Gastrocnemius medialis (tissue), 4 donors: ENCODE results near the gene ZNF672. TPM values are rescaled to one million over a fixed set of nuclear protein-coding genes. Genes with fewer than 3 reads are reported as not detected.
"Not testable (repeated sequence)": the region's sequence is repeated elsewhere in the genome, so short reads cannot be mapped to it uniquely, and the experiment has no call there.

Experiments used
- ATAC-seq, 2 donors: fragments of 150-250 bp; one replicate each; pipeline ENCODE4 v1.9.1; 2016
- DNase-seq, 2 donors: peaks; one replicate each; pipeline ENCODE4 v3.0.0-alpha.2; 2019
- H3K27ac ChIP-seq, 4 donors: fragments of 200-600 bp; sonication (generic); 1 replicate in 1 of 4; 2 replicates in 3 of 4; pipeline ENCODE4 v1.5.1; 2016 to 2018; ENCODE audit warnings: mild to moderate bottlenecking in 2 of 4, moderate library complexity in 1 of 4
- H3K27me3 ChIP-seq, 3 donors: fragments of 200-600 bp; sonication (generic) in 2 of 3; 1 replicate in 1 of 3; 2 replicates in 2 of 3; pipeline versions ENCODE4 v1.5.1 to v1.6.0; 2016 to 2019; ENCODE audit warnings: mild to moderate bottlenecking in 1 of 3, moderate library complexity in 1 of 3
- H3K36me3 ChIP-seq, 2 donors: fragments of 200-600 bp; sonication (generic) in 1 of 2; one replicate each; pipeline ENCODE4 v1.5.1; 2017 to 2018
- H3K4me1 ChIP-seq, 2 donors: fragments of 200-600 bp; sonication (generic) in 1 of 2; one replicate each; pipeline ENCODE4 v1.5.1; 2016 to 2017; ENCODE audit warnings: mild to moderate bottlenecking in 2 of 2
- H3K4me3 ChIP-seq, 4 donors: fragments of 200-600 bp; sonication (generic) in 3 of 4; 1 replicate in 1 of 4; 2 replicates in 3 of 4; pipeline ENCODE4 v1.5.1; 2016 to 2019; ENCODE audit warnings: mild to moderate bottlenecking in 2 of 4
- H3K9me3 ChIP-seq, 3 donors: fragments of 200-600 bp; sonication (generic) in 2 of 3; 1 replicate in 1 of 3; 2 replicates in 2 of 3; pipeline ENCODE4 v1.5.1; 2016 to 2019
- POLR2A ChIP-seq, 2 donors: fragments of 450-650 bp; IDR thresholded peaks; one replicate each; pipeline ENCODE4 v1.6.1; 2017; ENCODE audit warnings: antibody characterized with exemption in 2 of 2, mild to moderate bottlenecking in 2 of 2, moderate library complexity in 2 of 2
- in situ Hi-C, 4 donors: fragments of 200-750 bp; cut with MboI; loops; one replicate each; pipeline versions ENCODE4 v1.15.0 to v1.8.0; 2017; ENCODE audit warnings: low sequenced_read_pairs in 4 of 4
- intact Hi-C: fragments of 100-400 bp; cut with DNase I; formaldehyde crosslinking; loops from one replicate; pipeline ENCODE4 v1.15.1; 2023; ENCODE audit warnings: low total_unique reads
- total RNA-seq, 4 donors: library from RNA; depleted of rRNA; stranded (reverse); fragments of >200 nt; gene quantifications; one replicate each; pipeline versions ENCODE4 v1.1.0 to v1.2.3, GENCODE V29; 2016
- TF ChIP-seq, protein P1 (sequence below), 5 experiments: fragments of 450-650 bp in 3 of 5; fragments of 200-600 bp in 2 of 5; sonication (generic) in 2 of 5; IDR thresholded peaks in 4 of 5; conservative IDR thresholded peaks in 1 of 5; 1 replicate in 4 of 5; 2 replicates in 1 of 5; pipeline ENCODE4 v1.5.1; 2016 to 2019; ENCODE audit warnings: antibody characterized with exemption in 5 of 5, mild to moderate bottlenecking in 3 of 5, moderate library complexity in 3 of 5

The ZNF672 gene
- total RNA-seq, 4 donors from 2014 or later = 41.9 to 81.0 (median 59.0) TPM

DNA sequence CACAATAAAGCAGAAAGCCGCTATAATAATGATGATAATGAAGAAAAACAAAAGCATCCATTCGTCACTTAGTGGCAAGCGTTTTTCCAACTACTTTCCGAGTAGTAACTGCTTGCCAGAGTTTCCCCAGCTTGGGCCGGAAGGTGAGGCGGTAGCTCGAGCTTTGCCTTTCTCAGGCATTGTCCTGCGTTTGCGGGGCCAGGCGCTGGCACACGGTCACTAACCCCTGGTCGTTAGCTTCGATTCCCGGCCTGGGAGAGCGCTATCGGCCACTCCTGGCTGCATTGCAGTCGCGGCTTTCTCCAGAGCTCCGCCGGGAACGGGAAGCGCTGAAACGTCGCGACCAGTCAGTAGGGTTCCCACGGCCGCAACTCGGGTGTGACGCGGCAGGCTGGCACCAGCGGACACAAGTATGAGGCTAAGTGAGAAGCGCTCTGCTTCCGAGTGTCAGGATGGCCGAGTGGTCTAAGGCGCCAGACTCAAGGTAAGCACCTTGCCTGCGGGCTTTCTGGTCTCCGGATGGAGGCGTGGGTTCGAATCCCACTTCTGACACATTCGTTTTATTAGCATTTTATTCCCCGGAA is 35.5 kb downstream of the ZNF672 start:
- Histone ChIP-seq H3K9me3 (no peaks in the 10 kb centered on the region), H3K36me3 (no peaks in the 10 kb centered on the region), H3K4me1 (no peaks in the 10 kb centered on the region), H3K4me3 (peak overlapping the region; percentile 72 to 83 (median 74)), H3K27me3 (no peaks in the 10 kb centered on the region), H3K27ac (peak overlapping the region; percentile 90 to 98 (median 93))
- peak in 1 of 2 donors; percentile 31 for TF ChIP-seq POLR2A (IDR thresholded peaks at IDR 0.05)
- TF ChIP-seq, protein P1, sequence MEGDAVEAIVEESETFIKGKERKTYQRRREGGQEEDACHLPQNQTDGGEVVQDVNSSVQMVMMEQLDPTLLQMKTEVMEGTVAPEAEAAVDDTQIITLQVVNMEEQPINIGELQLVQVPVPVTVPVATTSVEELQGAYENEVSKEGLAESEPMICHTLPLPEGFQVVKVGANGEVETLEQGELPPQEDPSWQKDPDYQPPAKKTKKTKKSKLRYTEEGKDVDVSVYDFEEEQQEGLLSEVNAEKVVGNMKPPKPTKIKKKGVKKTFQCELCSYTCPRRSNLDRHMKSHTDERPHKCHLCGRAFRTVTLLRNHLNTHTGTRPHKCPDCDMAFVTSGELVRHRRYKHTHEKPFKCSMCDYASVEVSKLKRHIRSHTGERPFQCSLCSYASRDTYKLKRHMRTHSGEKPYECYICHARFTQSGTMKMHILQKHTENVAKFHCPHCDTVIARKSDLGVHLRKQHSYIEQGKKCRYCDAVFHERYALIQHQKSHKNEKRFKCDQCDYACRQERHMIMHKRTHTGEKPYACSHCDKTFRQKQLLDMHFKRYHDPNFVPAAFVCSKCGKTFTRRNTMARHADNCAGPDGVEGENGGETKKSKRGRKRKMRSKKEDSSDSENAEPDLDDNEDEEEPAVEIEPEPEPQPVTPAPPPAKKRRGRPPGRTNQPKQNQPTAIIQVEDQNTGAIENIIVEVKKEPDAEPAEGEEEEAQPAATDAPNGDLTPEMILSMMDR (IDR thresholded peaks at IDR 0.05 in 4 of 5, conservative IDR thresholded peaks at IDR 0.05 in 1 of 5) = no peak
- intact Hi-C loops = loop anchor here (1.0 kb wide), 1 partner anchor 47 kb away; no protein-coding TSS in a partner anchor
- in situ Hi-C loops = no loop called here
- DNase-seq (peak; percentile 85 to 93), ATAC-seq (peak; percentile 90 to 92)

DNA sequence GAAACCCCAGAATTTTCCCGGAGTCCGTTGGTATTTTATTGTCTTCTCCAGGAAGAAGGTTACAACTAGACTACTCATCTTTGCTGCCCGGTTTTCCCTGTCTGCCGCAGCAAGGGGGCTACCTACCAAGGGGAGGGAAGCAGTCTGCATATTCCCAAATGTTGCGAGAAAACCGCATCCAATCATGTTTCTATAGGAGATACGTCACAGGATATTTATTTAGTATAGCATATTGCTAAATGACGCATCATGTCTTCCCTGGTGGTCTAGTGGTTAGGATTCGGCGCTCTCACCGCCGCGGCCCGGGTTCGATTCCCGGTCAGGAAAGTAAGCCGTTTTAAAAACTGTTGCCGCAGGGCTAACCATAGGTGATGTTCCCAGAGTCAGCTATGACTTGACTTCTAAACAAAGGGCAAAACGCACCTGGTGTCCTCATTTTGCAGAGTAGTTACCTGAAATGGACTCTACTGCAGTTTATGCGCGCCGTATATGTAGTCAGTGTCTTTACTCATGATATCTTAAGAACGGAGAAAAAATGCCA is 36.0 kb downstream of the ZNF672 start:
- Histone ChIP-seq H3K27ac (peak overlapping the region; percentile 90 to 98 (median 93)), H3K9me3 (no peaks in the 10 kb centered on the region), H3K36me3 (no peaks in the 10 kb centered on the region), H3K4me3 (peak overlapping the region; percentile 72 to 83 (median 74)), H3K27me3 (no peaks in the 10 kb centered on the region), H3K4me1 (no peaks in the 10 kb centered on the region)
- intact Hi-C loops = loop anchor here (1.0 kb wide), 4 partner anchors 15 to 48 kb away; partner anchors contain the start of genes PGBD2, ZNF672 and ZNF692
- TF ChIP-seq, protein P1 (IDR thresholded peaks at IDR 0.05 in 4 of 5, conservative IDR thresholded peaks at IDR 0.05 in 1 of 5) = no peak
- no peak for TF ChIP-seq POLR2A (IDR thresholded peaks at IDR 0.05)
- ATAC-seq = peak; percentile 81 to 88
- peak; percentile 38 to 71 for DNase-seq
- in situ Hi-C loops = no loop called here

DNA sequence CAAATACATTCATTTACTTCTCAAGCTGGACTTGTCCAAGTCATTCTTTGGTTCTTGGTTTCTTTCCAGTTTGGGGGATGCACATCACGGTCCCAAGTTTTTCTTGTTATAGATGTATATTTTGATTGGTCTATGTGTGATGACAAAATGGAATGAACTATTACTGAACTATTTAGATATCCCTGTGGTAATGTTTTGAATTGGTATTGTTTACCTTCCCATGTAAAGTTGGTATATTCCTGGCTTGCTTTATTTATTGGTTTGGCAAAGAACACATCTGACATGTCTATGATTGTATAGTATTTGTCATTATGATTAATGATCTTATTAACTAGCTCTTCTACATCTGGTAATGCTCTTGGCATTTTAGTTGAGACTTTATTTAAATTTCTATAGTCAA is 43.2 kb downstream of the ZNF672 start:
- Histone ChIP-seq H3K36me3 (no peaks in the 10 kb centered on the region), H3K9me3 (no peaks in the 10 kb centered on the region), H3K4me3 (no peak overlapping the region), H3K27ac (no peak overlapping the region), H3K27me3 (no peaks in the 10 kb centered on the region), H3K4me1 (no peaks in the 10 kb centered on the region)
- intact Hi-C loops = no loop called here
- in situ Hi-C loops = no loop called here
- no peak for ATAC-seq
- TF ChIP-seq, protein P1 (IDR thresholded peaks at IDR 0.05 in 4 of 5, conservative IDR thresholded peaks at IDR 0.05 in 1 of 5) = no peak
- no peak for TF ChIP-seq POLR2A (IDR thresholded peaks at IDR 0.05)
- DNase-seq = no peak

DNA sequence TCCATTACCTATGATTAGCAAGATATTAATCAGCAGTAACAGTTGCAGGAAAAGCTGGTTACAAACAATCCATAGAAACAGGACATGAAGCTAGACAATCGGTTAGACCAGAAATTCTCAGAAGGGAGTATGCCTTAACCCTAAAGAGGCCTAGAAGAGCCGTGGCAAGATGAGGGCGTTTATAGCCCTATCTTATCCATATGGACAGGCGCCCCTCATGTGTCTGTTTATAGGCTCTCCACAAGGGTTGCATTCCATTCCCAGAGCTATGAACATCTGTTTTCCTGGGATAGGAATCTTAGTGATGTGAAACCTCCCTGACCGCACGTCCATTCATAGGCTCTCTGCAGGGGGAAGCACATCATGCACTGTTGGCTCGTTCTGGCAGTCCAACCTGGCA is 44.4 kb downstream of the ZNF672 start:
- H3K9me3 ChIP-seq, H3K27ac ChIP-seq, intact Hi-C loops, in situ Hi-C loops, H3K4me1 ChIP-seq, H3K27me3 ChIP-seq, ATAC-seq, H3K4me3 ChIP-seq, H3K36me3 ChIP-seq, DNase-seq: not testable (repeated sequence)

DNA sequence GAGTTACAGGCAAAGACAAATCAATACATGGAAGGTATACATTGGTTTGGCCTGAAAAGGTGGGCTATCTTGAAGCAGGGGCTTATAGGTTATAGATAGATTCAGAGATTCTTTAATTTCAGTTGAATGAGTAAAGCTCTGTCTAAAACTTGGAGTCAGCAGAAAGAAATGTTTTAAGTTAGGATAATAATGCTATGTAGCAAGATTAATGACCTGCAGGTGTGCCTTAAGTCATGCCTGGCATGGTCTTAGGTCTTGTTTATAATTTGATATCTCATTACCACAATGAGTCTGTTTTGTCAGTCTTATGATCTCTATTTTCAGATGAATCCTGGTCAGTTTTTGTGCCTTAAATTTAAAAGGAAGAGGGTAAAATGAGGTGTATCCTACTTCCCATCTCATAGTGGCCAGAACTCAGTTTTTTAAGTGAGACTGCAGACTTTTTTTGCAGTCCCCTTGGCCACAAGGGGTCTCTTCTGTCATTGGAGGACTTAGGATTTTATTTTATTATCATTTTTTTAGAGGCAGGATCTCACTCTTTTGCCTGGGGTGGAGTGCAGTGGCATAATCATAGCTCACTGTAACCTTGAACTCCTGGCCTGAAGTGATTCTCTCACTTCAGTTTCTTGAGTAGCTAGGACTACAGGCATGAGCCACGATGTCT is 46.7 kb downstream of the ZNF672 start:
- in situ Hi-C loops = no loop called here
- ATAC-seq (no peak), DNase-seq (no peak)
- Histone ChIP-seq H3K27me3 (no peaks in the 10 kb centered on the region), H3K36me3 (no peaks in the 10 kb centered on the region), H3K9me3 (no peaks in the 10 kb centered on the region), H3K27ac (no peak overlapping the region), H3K4me1 (no peaks in the 10 kb centered on the region), H3K4me3 (no peak overlapping the region)
- intact Hi-C loops = no loop called here
- no peak for TF ChIP-seq POLR2A (IDR thresholded peaks at IDR 0.05)
